H1 (cell line): ENCODE data around the gene EIF4EBP3. TPM values are rescaled to one million over a fixed set of nuclear protein-coding genes. Genes with fewer than 3 reads are reported as not detected.
A peak's percentile ranks its signal among the peaks of the same experiment; 100 is the strongest.

Experiments
- CTCF ChIA-PET: fragments of 300-600 bp; sonication (Branson Sonifier 250); formaldehyde crosslinking; loops from one replicate; lab custom pipeline; 2021; ENCODE audit not compliant: partially characterized antibody; lab: Charles Lee
- POLR2A ChIA-PET: fragments of 300-600 bp; sonication (Branson Sonifier 250); formaldehyde crosslinking; loops from one replicate; lab custom pipeline; 2021; ENCODE audit warnings: inconsistent platforms; ENCODE audit not compliant: partially characterized antibody; lab: Charles Lee
- DNase-seq, 2 experiments: peaks; one replicate each; pipeline versions ENCODE4 v3.0.0 to v3.0.0-alpha.2; 2010 to 2022; ENCODE audit warnings: low spot score in 2 of 2, low read depth in 1 of 2, mixed read lengths in 1 of 2
- FAIRE-seq: peaks from 2 replicates; lab custom pipeline; 2011; peaks lifted over from hg19 to GRCh38; lab: Jason Lieb, UNC
- H2AFZ ChIP-seq: 2 replicates; pipeline ENCODE4 v1.8.1; 2012; ENCODE audit warnings: low read length, inconsistent platforms
- H2AK5ac ChIP-seq: 2 replicates; pipeline ENCODE4 v1.6.1; 2013; ENCODE audit warnings: low read depth, low read length
- H2BK120ac ChIP-seq: replicated peaks from 2 replicates; pipeline ENCODE3; 2013; ENCODE audit warnings: low read depth, low read length, inconsistent platforms
- H2BK12ac ChIP-seq: 2 replicates; pipeline ENCODE4 v1.6.1; 2013; ENCODE audit warnings: low read depth, low read length
- H2BK15ac ChIP-seq: 2 replicates; pipeline ENCODE4 v1.6.1; 2013; ENCODE audit warnings: low read length
- H2BK20ac ChIP-seq: 2 replicates; pipeline ENCODE4 v1.6.1; 2013; ENCODE audit warnings: low read length
- H2BK5ac ChIP-seq: 2 replicates; pipeline ENCODE4 v1.6.1; 2013; ENCODE audit warnings: low read depth, low read length
- H3K14ac ChIP-seq: 2 replicates; pipeline ENCODE4 v1.6.1; 2013; ENCODE audit warnings: inconsistent platforms; ENCODE audit not compliant: insufficient read length
- H3K18ac ChIP-seq: 2 replicates; pipeline ENCODE4 v1.6.1; 2013; ENCODE audit warnings: low read length; ENCODE audit errors: extremely low read depth
- H3K23ac ChIP-seq: 2 replicates; pipeline ENCODE4 v1.6.1; 2013; ENCODE audit warnings: inconsistent platforms; ENCODE audit not compliant: insufficient read length
- H3K23me2 ChIP-seq: 2 replicates; pipeline ENCODE4 v1.6.1; 2013; ENCODE audit warnings: low read depth, low read length
- H3K27ac ChIP-seq: 2 replicates; pipeline ENCODE4 v1.6.1; 2011; ENCODE audit warnings: low read depth, low read length, inconsistent platforms
- H3K27me3 ChIP-seq, 4 experiments: replicated peaks in 1 of 4; 1 replicate in 1 of 4; 2 replicates in 3 of 4; pipeline versions ENCODE4 v1.6.1 to v1.8.1; 2011 to 2013; ENCODE audit warnings: low read length in 3 of 4, mild to moderate bottlenecking in 3 of 4, inconsistent platforms in 2 of 4, mixed read lengths in 2 of 4, moderate library complexity in 1 of 4; ENCODE audit not compliant: control insufficient read depth in 3 of 4, insufficient read depth in 3 of 4; ENCODE audit errors: extremely low read depth in 1 of 4
- H3K36me3 ChIP-seq, 4 experiments: 2 replicates each; pipeline versions ENCODE4 v1.6.1 to v1.8.1; 2011 to 2013; ENCODE audit warnings: mild to moderate bottlenecking in 4 of 4, low read length in 3 of 4, moderate library complexity in 2 of 4, control low read depth in 1 of 4, inconsistent platforms in 1 of 4; ENCODE audit not compliant: insufficient read depth in 4 of 4, control insufficient read depth in 2 of 4
- H3K4ac ChIP-seq: replicated peaks from 2 replicates; pipeline ENCODE3; 2013; ENCODE audit warnings: low read length, low read depth, mixed read lengths, inconsistent platforms; ENCODE audit not compliant: insufficient read length
- H3K4me1 ChIP-seq, 4 experiments: replicated peaks in 1 of 4; 1 replicate in 1 of 4; 2 replicates in 3 of 4; pipeline versions ENCODE4 v1.6.1 to v1.8.1; 2011 to 2013; ENCODE audit warnings: low read length in 3 of 4, inconsistent platforms in 2 of 4, mixed read lengths in 1 of 4; ENCODE audit not compliant: insufficient read depth in 4 of 4, control insufficient read depth in 3 of 4
- H3K4me2 ChIP-seq, 2 experiments: 2 replicates each; pipeline versions ENCODE4 v1.6.1 to v1.8.1; 2011 to 2013; ENCODE audit warnings: low read depth in 2 of 2, low read length in 2 of 2, control low read depth in 1 of 2, inconsistent platforms in 1 of 2, mild to moderate bottlenecking in 1 of 2; ENCODE audit not compliant: insufficient read depth in 1 of 2
- H3K4me3 ChIP-seq, 4 experiments: fragments of 200-600, 300-600 bp in 1 of 4; sonication (generic), shearing (Covaris generic), sonication (Bioruptor Twin) in 1 of 4; 2 replicates each; pipeline versions ENCODE4 v1.5.1 to v1.8.1; 2011 to 2016; ENCODE audit warnings: low read length in 4 of 4, low read depth in 3 of 4, control low read depth in 2 of 4, inconsistent platforms in 2 of 4, mild to moderate bottlenecking in 2 of 4, mixed read lengths in 1 of 4, moderate library complexity in 1 of 4; ENCODE audit not compliant: insufficient read depth in 2 of 4; ENCODE audit errors: extremely low read depth in 1 of 4
- H3K56ac ChIP-seq: replicated peaks from 2 replicates; pipeline ENCODE3; 2013; ENCODE audit warnings: low read depth, mild to moderate bottlenecking, mixed read lengths, low read length, inconsistent platforms; ENCODE audit not compliant: insufficient read length
- H3K79me1 ChIP-seq: 2 replicates; pipeline ENCODE4 v1.6.1; 2013; ENCODE audit warnings: low read depth, low read length, control low read depth
- H3K79me2 ChIP-seq, 2 experiments: 2 replicates each; pipeline versions ENCODE4 v1.6.1 to v1.8.1; 2012 to 2013; ENCODE audit warnings: low read length in 2 of 2, mild to moderate bottlenecking in 2 of 2, inconsistent platforms in 1 of 2; ENCODE audit not compliant: insufficient read depth in 2 of 2, control insufficient read depth in 1 of 2
- H3K9ac ChIP-seq, 4 experiments: replicated peaks in 1 of 4; 1 replicate in 1 of 4; 2 replicates in 3 of 4; pipeline versions ENCODE4 v1.6.1 to v1.8.1; 2011 to 2013; ENCODE audit warnings: low read depth in 3 of 4, low read length in 3 of 4, control low read depth in 2 of 4, mild to moderate bottlenecking in 2 of 4, moderate library complexity in 2 of 4, inconsistent platforms in 1 of 4; ENCODE audit errors: extremely low read depth in 1 of 4
- H3K9me3 ChIP-seq, 2 experiments: 2 replicates each; pipeline versions ENCODE4 v1.6.1 to v1.8.1; 2012 to 2013; ENCODE audit warnings: mild to moderate bottlenecking in 2 of 2, moderate library complexity in 2 of 2, control low read depth in 1 of 2, inconsistent platforms in 1 of 2, low read depth in 1 of 2, low read length in 1 of 2, mixed read lengths in 1 of 2; ENCODE audit not compliant: insufficient read depth in 2 of 2
- H4K20me1 ChIP-seq, 2 experiments: replicated peaks in 1 of 2; 2 replicates each; pipeline versions ENCODE3 to v1.8.1; 2011 to 2013; ENCODE audit warnings: inconsistent platforms in 2 of 2, low read length in 2 of 2, mild to moderate bottlenecking in 1 of 2; ENCODE audit not compliant: insufficient read depth in 2 of 2, control insufficient read depth in 1 of 2
- H4K5ac ChIP-seq: 2 replicates; pipeline ENCODE4 v1.6.1; 2013; ENCODE audit warnings: low read length, low read depth, mixed read lengths, inconsistent platforms; ENCODE audit not compliant: insufficient read length
- H4K8ac ChIP-seq: 2 replicates; pipeline ENCODE4 v1.8.0; 2013; ENCODE audit warnings: mild to moderate bottlenecking, moderate library complexity, low read length, inconsistent platforms; ENCODE audit not compliant: insufficient read depth; ENCODE audit errors: extremely low read depth
- H4K91ac ChIP-seq: replicated peaks from 2 replicates; pipeline ENCODE3; 2013; ENCODE audit warnings: low read length, mixed read lengths, inconsistent platforms; ENCODE audit not compliant: insufficient read length
- POLR2A ChIP-seq, 2 experiments: IDR thresholded peaks; 1 replicate in 1 of 2; 2 replicates in 1 of 2; pipeline ENCODE4 v1.6.1; 2011; ENCODE audit warnings: low read depth in 2 of 2, low read length in 2 of 2, mild to moderate bottlenecking in 2 of 2; ENCODE audit errors: control extremely low read depth in 1 of 2
- SIN3A ChIP-seq, 2 experiments: IDR thresholded peaks in 1 of 2; conservative IDR thresholded peaks in 1 of 2; 2 replicates each; pipeline ENCODE4 v1.6.1; 2011 to 2012; ENCODE audit warnings: low read length in 2 of 2, improper control_type of control experiment in 1 of 2, low read depth in 1 of 2, mild to moderate bottlenecking in 1 of 2
- WGBS, 2 experiments: shearing (Covaris generic) in 1 of 2; methylation state at CpG; one replicate each; pipeline versions ENCODE4 v1.1.6 to v1.1.7; 2013 to 2015; ENCODE audit warnings: low lambda C conversion rate in 2 of 2, mixed read lengths in 2 of 2, inconsistent platforms in 1 of 2, low coverage in 1 of 2, missing lambda C conversion rate in 1 of 2; ENCODE audit not compliant: insufficient replicate concordance in 2 of 2, insufficient coverage in 1 of 2, insufficient read length in 1 of 2; ENCODE audit errors: extremely low coverage in 1 of 2, missing lambda C conversion rate in 1 of 2; 5-methylcytosine and 5-hydroxymethylcytosine counted together
- polyA plus RNA-seq, 7 experiments: library from polyadenylated mRNA; depleted of rRNA in 3 of 7; stranded (reverse) in 5 of 7; unstranded in 2 of 7; fragments of >200 nt in 5 of 7; fragments of 200-250 nt in 2 of 7; gene quantifications; 1 replicate in 5 of 7; 2 replicates in 1 of 7; 4 replicates in 1 of 7; pipeline versions ENCODE4 v1.2.1 to v1.2.3, GENCODE V29; 2011 to 2013; ENCODE audit warnings: missing spikeins in 2 of 7, mixed read lengths in 2 of 7
- total RNA-seq: library from RNA; stranded (reverse); fragmentation: NEBNext Ultra II Directional; extraction: Animal tissue kit (Norgen Biotek cat#: 25700); gene quantifications from 2 replicates; pipeline ENCODE4 v1.2.1, GENCODE V29; 2021
- TF ChIP-seq, protein P1 (sequence below): IDR thresholded peaks from 2 replicates; pipeline ENCODE4 v1.6.1; 2011; ENCODE audit warnings: low read length, improper control_type of control experiment

The EIF4EBP3 gene
- total and polyA plus RNA-seq, 2 of the 8 experiments (the other 6 are each of a cell fraction or from before 2014, with no cell fraction given) = 11.1 to 11.7 TPM

DNA sequence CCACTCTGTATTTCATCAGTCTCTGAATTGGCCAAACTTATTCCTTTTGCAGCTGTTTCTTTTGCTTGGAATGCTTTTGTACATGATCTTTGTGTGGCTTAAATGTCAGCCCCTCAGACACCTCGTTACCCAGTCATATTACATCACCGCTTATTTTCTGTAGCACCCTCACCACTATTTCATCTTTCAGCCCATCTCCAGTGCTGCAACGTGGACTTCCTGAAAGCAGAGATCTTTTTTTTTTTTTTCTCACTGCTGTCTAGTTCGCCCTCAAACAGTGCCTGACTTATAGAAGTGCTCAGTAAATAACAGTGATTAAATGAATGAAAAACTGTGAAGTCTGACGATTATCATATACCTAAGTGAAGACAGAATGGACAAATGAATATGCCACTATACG lies 9.0 kb downstream of the EIF4EBP3 start:
- no peak overlapping the region for H3K27ac ChIP-seq
- WGBS, 2 experiments = 8% methylated on average over 6 of the region's 6 CpGs; no CpG with 5 or more reads in 1 of the 2 experiments
- peaks cover 7% of the 10 kb centered on the region; the same call in 1 of the 2 replicates for H3K23me2 ChIP-seq
- H3K4me1 ChIP-seq = peaks cover 0 to 6% (median 5%) of the 10 kb centered on the region in 4 experiments; a peak in 4 of 7 replicates
- no peak overlapping the region for H3K4ac ChIP-seq
- H3K9ac ChIP-seq = peak overlapping the region in 3 of 4 experiments; percentile 72 to 91 (median 85); a peak in 5 of 7 replicates
- TF ChIP-seq, protein P1, sequence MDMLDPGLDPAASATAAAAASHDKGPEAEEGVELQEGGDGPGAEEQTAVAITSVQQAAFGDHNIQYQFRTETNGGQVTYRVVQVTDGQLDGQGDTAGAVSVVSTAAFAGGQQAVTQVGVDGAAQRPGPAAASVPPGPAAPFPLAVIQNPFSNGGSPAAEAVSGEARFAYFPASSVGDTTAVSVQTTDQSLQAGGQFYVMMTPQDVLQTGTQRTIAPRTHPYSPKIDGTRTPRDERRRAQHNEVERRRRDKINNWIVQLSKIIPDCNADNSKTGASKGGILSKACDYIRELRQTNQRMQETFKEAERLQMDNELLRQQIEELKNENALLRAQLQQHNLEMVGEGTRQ = no peak
- TF ChIP-seq POLR2A (IDR thresholded peaks at IDR 0.05; ENCODE audit: control extremely low read depth in 1 of 2, low read depth in 2 of 2, low read length in 2 of 2) (0 out of 3 replicates have a peak, but pooled peaks of 1 of the 2 experiments have one; percentile 11), SIN3A (conservative IDR thresholded peaks at IDR 0.05 in 1 of 2, IDR thresholded peaks at IDR 0.05 in 1 of 2; ENCODE audit: low read depth in 1 of 2, low read length in 2 of 2) (no peak)
- TF ChIP-seq, all 59 proteins: peak for 1
- Histone ChIP-seq H2BK5ac (no peak overlapping the region), H2BK12ac (no peak overlapping the region), H4K20me1 (peaks cover 0 to 5% of the 10 kb centered on the region in 2 experiments), H3K4me2 (peak overlapping the region; percentile 66 to 82), H2BK15ac (no peak overlapping the region), H3K18ac (no peak overlapping the region), H3K36me3 (peaks cover 0 to 8% (median 3%) of the 10 kb centered on the region in 4 experiments; a peak in 5 of 8 replicates), H3K4me3 (peak overlapping the region; percentile 61 to 93 (median 64)), H3K56ac (no peak overlapping the region), H3K79me1 (peaks cover 5% of the 10 kb centered on the region), H2AFZ (no peak overlapping the region), H3K27me3 (no peaks in the 10 kb centered on the region), H4K5ac (no peak overlapping the region), H4K91ac (no peak overlapping the region), H3K9me3 (no peaks in the 10 kb centered on the region), H3K23ac (no peak overlapping the region), H3K14ac (no peak overlapping the region), H2BK20ac (no peak overlapping the region), H3K79me2 (peaks cover 9 to 39% of the 10 kb centered on the region in 2 experiments; a peak in 3 of 4 replicates), H4K8ac (no peak overlapping the region), H2AK5ac (no peak overlapping the region), H2BK120ac (no peak overlapping the region)
- DNase-seq (no peak), FAIRE-seq (no peak)
- ChIA-PET CTCF (no interaction called here), POLR2A (interaction anchor here (0.6 to 10.8 kb wide), 7 partner anchors 10 to 1093 kb away, joined by 3 to 191 read pairs (median 4); partner anchors contain the start of genes EIF4EBP3, IK and NDUFA2)
